CD4-positive, alpha-beta T cell treated with Interleukin-17A for 4 hours (primary cell): ENCODE data around the gene NEDD8.

Experiments used
- DNase-seq: peaks from one replicate; pipeline ENCODE4 v3.0.0-alpha.2; 2020; ENCODE audit warnings: mixed read lengths

The NEDD8 gene

GRCh38 chr14:24194873-24195185, 37.3 kb downstream of the NEDD8 start:
- DNase-seq: no peak

GRCh38 chr14:24194186-24194872, 37.8 kb downstream of the NEDD8 start:
- DNase-seq: no peak

- no peak for DNase-seq
These were observed 39.2 kb downstream of the NEDD8 start for GRCh38 chr14:24192933-24193332.

DNA sequence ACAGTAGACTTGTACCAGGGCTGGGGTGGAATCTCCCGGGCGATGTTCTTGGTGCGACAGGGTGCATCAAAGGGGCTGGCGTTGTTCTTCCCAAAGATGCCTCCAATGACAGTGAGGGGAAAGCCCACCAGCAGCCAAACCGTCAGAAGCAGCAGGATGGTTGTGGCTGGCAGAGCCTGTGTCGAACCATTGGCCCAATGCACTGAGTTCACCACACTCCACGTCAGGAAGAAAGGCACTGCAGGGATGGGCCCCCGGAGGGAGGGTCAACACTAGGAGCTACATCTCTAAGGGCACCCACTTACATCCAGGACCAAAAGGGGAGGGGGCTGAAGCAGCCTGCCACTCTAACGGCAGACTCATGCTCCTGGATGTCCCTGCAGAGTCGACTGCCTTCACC, 41.8 kb downstream of the NEDD8 start:
- DNase-seq: no peak

DNA sequence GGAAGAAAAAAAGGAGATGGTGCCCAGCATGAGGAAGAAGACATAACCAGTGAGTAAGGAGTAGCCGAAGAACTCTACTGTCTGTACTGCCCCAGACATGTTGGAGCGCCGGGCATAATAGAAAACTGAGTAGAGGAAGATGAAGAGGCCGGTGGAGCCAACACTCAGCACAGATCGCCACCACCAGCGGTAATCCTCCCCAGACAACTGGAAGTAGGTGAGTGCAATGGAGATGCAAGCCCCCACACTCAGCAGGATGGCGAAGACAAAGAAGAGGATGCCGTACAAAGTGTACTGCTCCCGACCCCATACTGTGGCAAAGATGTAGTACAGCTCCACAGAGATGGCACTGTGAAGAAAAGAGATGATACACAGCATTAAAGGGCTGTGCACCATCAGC, 42.7 kb downstream of the NEDD8 start:
- no peak for DNase-seq

DNA sequence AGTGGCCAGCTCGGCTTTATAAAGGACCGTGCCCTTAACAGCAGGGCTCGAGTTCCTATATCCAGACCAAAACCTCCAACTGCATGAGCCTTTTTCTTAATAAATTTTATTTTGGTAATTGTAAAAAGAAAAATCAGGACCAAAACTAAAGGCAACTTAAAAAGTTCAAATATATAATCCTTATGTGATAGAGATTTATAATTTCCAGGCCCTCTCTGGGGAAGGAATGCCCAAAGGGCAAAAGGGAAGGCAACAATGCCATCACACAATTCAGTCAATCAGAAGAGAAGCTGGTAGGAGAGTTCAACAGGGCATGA, 43.1 kb downstream of the NEDD8 start:
- no peak for DNase-seq

DNA sequence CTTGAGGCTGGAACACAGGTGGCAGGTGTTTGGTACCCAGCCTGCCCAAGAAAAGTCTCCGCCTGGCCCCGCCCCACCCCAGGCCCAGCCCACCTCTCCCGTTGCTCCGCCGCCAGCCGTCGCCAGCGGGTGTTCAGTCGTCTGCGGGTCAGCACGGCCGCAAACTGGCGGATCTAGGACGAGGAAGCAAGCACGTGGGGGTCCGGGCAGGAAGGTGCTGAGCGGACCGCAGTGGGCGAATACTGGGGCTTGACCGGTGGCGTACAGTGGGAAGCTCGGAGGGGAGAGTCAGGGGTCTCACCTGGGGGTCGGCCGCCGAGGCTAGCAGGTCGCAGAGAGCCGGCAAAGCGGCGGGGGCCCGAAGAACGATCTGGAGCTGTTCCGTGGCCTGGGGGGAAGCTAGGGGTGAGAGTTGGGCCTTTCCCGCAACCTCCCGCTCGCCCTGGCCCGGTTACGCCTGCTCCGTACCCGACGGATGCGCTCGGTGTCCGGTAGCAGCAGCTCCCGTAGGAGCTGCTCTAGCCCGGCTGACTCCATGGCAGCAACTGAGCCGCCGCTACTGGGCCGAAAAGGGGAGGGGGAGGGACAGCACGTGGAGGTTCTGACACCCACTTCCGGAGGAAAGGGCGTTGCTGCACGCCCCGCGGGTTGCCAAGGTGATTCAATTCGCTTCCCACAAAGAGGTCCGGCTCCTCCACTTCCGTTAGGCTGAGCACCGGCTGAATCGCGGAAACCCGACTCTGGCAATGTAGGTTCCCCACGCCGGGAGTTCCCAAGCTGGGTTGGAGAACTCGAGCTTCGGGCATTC, 43.7 kb downstream of the NEDD8 start, which contains the start of gene IPO4:
TSS of gene IPO4 (minus strand) at position 566 of the 808 bp plus-strand sequence. CDS start at position 537, 29 bp downstream.
- DNase-seq: peak; percentile 96

DNA sequence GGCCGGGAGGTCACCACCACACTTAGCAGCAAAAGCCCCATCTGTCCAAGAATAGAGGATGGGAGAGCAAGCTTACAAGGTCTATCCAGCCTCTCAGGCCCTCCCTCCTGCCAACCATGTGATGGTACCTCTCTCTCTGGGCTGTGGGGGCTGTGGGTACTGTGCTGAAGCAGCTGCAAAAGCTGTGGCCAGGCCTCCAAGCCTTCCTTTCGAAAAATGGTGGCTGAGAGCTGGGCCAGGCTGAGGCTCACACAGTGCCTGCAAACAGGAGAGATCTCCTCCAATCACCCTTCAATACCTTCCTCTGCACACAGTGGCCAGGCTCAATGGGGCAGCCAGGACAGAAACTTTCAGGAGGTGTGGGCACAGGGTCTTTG, 44.6 kb downstream of the NEDD8 start:
- no peak for DNase-seq

DNA sequence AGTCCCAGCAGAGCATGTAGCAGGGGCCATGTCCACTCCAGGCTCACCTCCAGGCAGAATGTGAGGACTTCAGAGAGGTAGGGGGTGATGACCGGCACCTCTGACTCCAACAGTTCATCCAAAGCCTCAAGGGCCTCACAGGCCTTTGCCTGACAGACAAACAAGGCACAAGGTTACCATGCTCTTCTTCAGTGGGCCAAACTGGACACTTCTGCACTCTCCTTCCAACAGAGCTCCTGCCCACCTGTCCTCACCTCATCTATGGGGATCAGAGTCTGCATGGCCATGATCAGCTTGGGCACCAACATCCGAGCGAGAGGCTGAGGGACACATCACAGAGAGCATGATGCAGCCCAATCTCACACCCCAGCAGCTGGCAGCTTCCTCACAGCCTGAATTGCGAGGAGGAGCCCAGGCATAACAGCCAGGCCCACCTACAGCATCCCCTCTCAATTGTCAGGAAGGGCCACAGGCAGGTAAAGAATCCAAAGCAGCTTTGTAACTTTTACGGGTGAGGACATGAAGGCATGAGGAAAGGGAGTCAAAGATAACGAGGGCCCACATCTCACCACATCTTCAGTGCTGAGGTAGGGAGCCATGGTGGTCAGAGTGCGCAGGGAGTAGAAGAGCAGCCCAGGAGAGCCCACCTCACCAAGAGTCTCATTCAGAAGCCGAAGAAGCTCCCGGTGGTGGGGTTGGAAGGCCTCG, 45.2 kb downstream of the NEDD8 start:
- no peak for DNase-seq

DNA sequence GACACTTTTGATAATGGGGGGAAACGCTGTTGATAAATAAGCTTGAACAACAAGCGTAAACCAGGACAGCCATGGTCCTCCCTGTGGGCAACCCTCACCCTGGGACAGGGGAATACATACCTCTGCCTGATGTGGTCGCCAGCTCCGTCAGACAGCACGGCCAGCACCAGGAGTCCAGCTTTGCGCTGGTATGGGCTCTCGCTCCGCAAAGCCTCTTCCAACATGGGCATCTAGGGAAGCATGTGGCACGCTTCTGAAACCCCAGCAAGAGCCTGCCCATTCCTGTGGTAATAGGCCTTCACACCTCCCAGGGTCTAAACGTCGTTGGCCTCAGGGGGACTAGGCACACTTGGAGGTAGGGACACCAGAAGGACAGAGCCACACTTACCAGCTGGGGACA, 46.4 kb downstream of the NEDD8 start:
- DNase-seq: no peak

- DNase-seq: no peak
These were observed 47.1 kb downstream of the NEDD8 start for GRCh38 chr14:24185026-24185425.

DNA sequence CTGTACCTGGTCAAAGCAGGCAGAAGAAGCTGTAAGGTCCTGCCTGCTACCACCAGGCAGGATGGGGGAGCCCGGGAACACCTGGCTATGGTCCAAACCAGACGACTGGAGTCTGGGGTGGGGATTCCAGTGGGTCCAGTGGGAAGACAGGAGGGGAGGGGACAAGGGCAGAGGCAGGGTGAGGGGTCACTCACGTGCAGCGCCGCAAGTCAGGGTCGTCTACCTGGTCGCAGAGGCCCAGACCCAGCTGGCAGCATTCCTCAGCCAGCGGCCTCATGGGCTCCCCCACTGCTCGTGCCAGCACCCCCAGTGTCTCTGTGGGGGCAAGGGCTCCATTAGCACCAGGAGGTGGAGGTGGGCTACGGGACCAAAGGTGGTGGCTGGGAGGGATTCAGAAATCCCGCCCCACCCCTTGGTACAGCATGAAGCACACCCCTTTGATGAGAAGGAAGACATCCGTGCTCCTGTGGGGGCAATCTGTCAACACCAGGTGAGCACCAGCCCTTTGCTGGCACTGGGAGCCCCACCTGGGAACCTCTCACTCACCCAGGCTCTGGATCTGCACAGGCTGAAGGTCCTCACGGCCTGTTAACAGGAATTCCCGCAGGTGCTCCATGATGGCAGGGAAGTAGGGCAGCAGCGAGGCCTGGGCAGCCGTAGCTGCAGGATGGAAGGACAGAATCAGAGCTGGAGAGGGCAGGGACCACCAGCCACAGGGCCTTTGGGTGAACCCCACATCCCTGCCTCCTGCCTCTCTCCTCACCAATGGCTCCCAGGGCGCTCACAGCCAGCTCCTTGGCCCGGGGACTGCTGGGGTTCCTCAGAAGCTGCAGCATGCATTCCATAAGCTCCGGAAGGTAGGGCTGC, 47.8 kb downstream of the NEDD8 start:
- no peak for DNase-seq

DNA sequence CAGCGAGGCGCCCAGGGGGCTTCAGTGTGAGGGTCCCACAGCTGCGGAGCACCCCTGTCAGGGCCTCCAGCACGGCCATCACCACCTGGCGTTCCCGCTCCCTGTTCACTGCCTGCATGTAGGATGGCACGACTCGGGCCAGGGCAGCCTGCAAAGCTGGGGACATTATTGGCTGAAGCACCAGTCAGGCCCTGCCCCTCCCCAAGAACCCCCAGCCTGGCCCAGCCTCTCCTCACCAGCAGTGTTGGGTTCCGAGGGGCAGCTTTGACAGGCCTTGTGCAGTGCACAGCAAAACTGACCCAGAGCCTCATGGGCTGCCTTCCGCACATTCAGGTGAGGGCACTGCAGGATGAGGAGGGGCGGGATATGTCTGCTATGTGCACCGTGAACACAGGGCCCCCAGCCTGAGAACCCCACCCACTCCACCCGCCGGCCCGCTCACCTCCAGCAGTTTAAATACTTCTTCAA, 49.1 kb downstream of the NEDD8 start:
- no peak for DNase-seq

DNA sequence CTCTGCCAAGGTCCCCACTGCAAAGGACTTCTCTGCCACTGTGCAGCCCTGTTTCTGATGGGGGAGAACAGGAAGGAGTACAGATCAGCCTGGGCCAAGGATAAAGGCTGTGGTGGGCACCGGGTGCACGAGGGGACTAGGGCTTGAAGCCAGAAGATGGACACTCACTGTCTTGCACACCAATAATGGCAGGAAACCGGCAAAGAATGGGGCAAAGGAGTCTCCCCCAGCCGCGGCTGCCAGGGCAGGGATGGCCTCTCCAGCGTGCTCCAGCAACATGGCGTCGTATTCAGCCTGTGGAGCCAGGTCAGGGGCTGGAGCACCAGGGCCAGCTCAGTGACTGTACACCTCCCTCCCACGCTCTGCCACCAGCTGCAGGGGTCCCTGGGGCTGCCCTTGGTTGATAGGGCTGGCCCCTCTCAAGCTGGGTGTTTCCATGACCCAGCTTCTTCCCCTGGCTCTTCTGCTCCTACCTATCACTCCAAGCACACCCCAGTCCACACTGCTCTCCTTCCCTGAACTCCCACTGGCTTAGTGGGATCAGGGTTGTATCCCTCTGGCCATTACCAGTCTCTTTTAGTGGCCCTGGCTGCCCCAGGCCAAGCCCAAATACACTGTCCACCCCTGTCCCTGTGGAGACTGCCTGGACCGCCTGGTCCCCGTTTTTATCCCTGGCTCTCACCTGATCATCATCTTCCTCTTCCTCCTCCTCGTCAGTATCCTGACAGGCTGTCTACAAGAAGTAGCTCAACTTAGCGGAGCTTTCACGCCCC, 49.9 kb downstream of the NEDD8 start:
- DNase-seq: no peak

GRCh38 chr14:24181371-24182077, 50.6 kb downstream of the NEDD8 start:
- DNase-seq: no peak

GRCh38 chr14:24179961-24180796, 52.0 kb downstream of the NEDD8 start:
- DNase-seq: no peak

- DNase-seq: no peak
These were observed 52.7 kb downstream of the NEDD8 start for GRCh38 chr14:24179294-24179960.

DNA sequence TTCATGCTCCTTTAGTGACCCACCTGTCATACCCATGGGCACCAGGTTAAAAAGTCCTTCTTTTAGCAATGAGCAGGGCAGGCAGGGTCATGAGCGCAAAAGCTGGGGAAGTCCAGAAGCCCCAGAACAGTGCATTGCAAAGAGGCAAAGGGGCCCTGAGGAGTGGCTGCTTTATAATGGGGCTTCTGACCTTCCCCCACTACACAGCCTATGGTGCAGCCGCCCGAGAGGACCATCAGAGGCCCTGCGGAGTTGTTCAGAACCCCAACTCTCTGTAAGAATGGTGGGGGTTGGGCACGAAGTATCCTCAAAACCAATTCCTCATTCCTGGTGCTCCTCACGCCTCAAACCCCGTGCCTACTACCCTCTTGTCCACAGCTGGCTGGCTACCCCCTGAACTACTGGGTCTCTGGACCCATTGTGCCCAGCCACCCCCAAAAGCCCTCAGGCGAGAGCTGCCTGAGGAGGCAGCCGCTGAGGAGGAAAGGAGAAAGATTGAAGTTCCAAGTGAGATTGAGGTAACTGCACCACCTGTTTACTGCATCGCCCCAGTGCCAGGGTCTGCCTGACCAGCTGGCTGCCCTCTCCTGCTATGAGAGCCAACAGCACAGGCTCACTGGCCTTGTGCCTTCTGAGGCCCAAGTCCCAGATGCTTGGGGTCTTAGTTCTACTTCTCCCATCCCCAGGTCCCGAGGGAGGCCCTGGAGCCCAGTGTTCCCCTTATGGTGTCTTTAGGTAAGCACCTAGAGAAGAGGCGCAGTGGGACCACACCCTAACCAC, 53.6 kb downstream of the NEDD8 start:
- DNase-seq: no peak

DNA sequence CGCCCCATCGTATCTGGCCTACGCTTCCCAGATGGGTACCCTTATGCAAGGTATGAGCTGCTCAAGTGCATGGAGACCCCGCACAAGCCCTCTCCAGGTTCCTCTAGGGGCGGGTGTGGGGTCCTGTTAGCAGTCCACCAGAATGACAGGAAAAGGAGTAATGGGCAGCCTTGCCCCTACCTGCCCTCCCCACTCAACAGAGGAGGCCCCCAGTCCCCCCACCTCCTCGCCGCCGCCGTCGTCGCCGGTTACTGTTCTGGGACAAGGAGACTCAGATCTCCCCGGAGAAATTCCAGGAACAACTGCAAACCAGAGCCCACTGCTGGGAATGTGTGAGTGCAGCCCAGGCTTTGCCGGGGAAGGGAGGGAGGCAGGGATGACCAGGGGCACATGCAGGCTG, 54.3 kb downstream of the NEDD8 start:
- no peak for DNase-seq
